Measurements from ENCODE around the gene SMOC2. TPM values are rescaled to one million over a fixed set of nuclear protein-coding genes. Genes with fewer than 3 reads are reported as not detected.

Gene SMOC2
- polyA plus RNA-seq, 1 of the 3 experiments (the other 2 are of a cell fraction) = not detected

GRCh38 chr6:168611691-168612090 lies 170.7 kb downstream of the SMOC2 start:
- TF ChIP-seq, protein P1, sequence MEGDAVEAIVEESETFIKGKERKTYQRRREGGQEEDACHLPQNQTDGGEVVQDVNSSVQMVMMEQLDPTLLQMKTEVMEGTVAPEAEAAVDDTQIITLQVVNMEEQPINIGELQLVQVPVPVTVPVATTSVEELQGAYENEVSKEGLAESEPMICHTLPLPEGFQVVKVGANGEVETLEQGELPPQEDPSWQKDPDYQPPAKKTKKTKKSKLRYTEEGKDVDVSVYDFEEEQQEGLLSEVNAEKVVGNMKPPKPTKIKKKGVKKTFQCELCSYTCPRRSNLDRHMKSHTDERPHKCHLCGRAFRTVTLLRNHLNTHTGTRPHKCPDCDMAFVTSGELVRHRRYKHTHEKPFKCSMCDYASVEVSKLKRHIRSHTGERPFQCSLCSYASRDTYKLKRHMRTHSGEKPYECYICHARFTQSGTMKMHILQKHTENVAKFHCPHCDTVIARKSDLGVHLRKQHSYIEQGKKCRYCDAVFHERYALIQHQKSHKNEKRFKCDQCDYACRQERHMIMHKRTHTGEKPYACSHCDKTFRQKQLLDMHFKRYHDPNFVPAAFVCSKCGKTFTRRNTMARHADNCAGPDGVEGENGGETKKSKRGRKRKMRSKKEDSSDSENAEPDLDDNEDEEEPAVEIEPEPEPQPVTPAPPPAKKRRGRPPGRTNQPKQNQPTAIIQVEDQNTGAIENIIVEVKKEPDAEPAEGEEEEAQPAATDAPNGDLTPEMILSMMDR (IDR thresholded peaks at IDR 0.05) = no peak
- TF ChIP-seq RFX5 (IDR thresholded peaks at IDR 0.05; ENCODE audit: low read length) (no peak), GATA2 (CRISPR knock-in tag; IDR thresholded peaks at IDR 0.05) (no peak), EP300 (IDR thresholded peaks at IDR 0.05; ENCODE audit: borderline replicate concordance in 1 of 2, low read depth in 1 of 2, low read length in 1 of 2) (no peak), YY1 (IDR thresholded peaks at IDR 0.05; ENCODE audit: low read depth) (no peak), MAX (IDR thresholded peaks at IDR 0.05; ENCODE audit: low read depth) (no peak), NRF1 (IDR thresholded peaks at IDR 0.05; ENCODE audit: low read depth, low read length) (no peak), POLR2AphosphoS5 (IDR thresholded peaks at IDR 0.05; ENCODE audit: low read depth, low read length) (no peak), SMC3 (IDR thresholded peaks at IDR 0.05; ENCODE audit: low read depth, low read length) (no peak), RAD21 (IDR thresholded peaks at IDR 0.05; ENCODE audit: low read length) (no peak), PBX3 (IDR thresholded peaks at IDR 0.05) (no peak), TAF1 (IDR thresholded peaks at IDR 0.05; ENCODE audit: borderline replicate concordance, low read depth, low read length) (no peak), GABPA (IDR thresholded peaks at IDR 0.05; ENCODE audit: low read depth) (no peak), ELF1 (IDR thresholded peaks at IDR 0.05) (no peak)
- TF ChIP-seq, protein P2, sequence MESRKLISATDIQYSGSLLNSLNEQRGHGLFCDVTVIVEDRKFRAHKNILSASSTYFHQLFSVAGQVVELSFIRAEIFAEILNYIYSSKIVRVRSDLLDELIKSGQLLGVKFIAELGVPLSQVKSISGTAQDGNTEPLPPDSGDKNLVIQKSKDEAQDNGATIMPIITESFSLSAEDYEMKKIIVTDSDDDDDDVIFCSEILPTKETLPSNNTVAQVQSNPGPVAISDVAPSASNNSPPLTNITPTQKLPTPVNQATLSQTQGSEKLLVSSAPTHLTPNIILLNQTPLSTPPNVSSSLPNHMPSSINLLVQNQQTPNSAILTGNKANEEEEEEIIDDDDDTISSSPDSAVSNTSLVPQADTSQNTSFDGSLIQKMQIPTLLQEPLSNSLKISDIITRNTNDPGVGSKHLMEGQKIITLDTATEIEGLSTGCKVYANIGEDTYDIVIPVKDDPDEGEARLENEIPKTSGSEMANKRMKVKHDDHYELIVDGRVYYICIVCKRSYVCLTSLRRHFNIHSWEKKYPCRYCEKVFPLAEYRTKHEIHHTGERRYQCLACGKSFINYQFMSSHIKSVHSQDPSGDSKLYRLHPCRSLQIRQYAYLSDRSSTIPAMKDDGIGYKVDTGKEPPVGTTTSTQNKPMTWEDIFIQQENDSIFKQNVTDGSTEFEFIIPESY (IDR thresholded peaks at IDR 0.05; ENCODE audit: borderline replicate concordance, low read depth) = no peak
- Histone ChIP-seq H3K4me3 (ENCODE audit: low read depth in 2 of 2, low read length in 1 of 2) (no peak overlapping the region), H3K9ac (no peak overlapping the region), H3K27ac (ENCODE audit: low read depth in 2 of 2, low read length in 1 of 2) (no peak overlapping the region), H3K36me3 (replicated peaks in 1 of 2; ENCODE audit: control insufficient read depth in 1 of 2, insufficient read depth in 2 of 2, low read length in 1 of 2) (no peaks in the 10 kb centered on the region), H4K20me1 (ENCODE audit: insufficient read depth) (no peaks in the 10 kb centered on the region), H3K9me2 (no peaks in the 10 kb centered on the region), H3K79me2 (ENCODE audit: insufficient read depth) (no peaks in the 10 kb centered on the region), H3F3A (replicated peaks; ENCODE audit: insufficient read depth) (no peaks in the 10 kb centered on the region), H3K9me3 (no peaks in the 10 kb centered on the region), H3K27me3 (ENCODE audit: insufficient read depth) (no peaks in the 10 kb centered on the region), H2AFZ (ENCODE audit: low read depth) (no peak overlapping the region), H3K4me2 (no peak overlapping the region), H3K4me1 (ENCODE audit: control insufficient read depth in 1 of 2, insufficient read depth in 2 of 2, low read depth in 1 of 2, low read length in 1 of 2) (no peaks in the 10 kb centered on the region; a peak in 1 of 4 replicates)
- CTCF ChIA-PET = no interaction called here
- WGBS (ENCODE audit: low lambda C conversion rate) = 66% methylated on average over 6 of the region's 14 CpGs
- DNase-seq = no peak
- POLR2A ChIA-PET = no interaction called here
